HUES64 (cell line): ENCODE measurements around the gene EEFSEC.

ENCODE experiments used
- H3K27ac ChIP-seq: 2 replicates; pipeline ENCODE4 v1.7.0; 2013; ENCODE audit warnings: low read depth, low read length, inconsistent platforms
- H3K27me3 ChIP-seq: 2 replicates; pipeline ENCODE4 v1.6.1; 2013; ENCODE audit warnings: mild to moderate bottlenecking, low read length; ENCODE audit not compliant: insufficient read depth
- H3K36me3 ChIP-seq: 2 replicates; pipeline ENCODE4 v1.6.1; 2013; ENCODE audit warnings: mild to moderate bottlenecking, low read length; ENCODE audit not compliant: insufficient read depth
- H3K4me1 ChIP-seq: 2 replicates; pipeline ENCODE4 v1.6.1; 2013; ENCODE audit warnings: mild to moderate bottlenecking, low read length, moderate library complexity; ENCODE audit not compliant: insufficient read depth
- H3K4me3 ChIP-seq: 2 replicates; pipeline ENCODE4 v1.5.1; 2013; ENCODE audit warnings: mild to moderate bottlenecking, low read length, moderate library complexity
- H3K9ac ChIP-seq: 2 replicates; pipeline ENCODE4 v1.6.1; 2013; ENCODE audit warnings: mild to moderate bottlenecking, low read depth, low read length
- H3K9me3 ChIP-seq: 2 replicates; pipeline ENCODE4 v1.6.1; 2013; ENCODE audit warnings: low read depth, low read length; ENCODE audit not compliant: insufficient read depth
- WGBS: fragments of 150-250, 120-280 bp; methylation state at CpG from one replicate; pipeline ENCODE4 v1.1.7; 2013; ENCODE audit warnings: missing lambda C conversion rate; 5-methylcytosine and 5-hydroxymethylcytosine counted together

The EEFSEC gene

GRCh38 chr3:128218548-128219257 lies 65.4 kb downstream of the EEFSEC start:
- H3K36me3 ChIP-seq = no peaks in the 10 kb centered on the region
- no peak overlapping the region for H3K4me3 ChIP-seq
- H3K4me1 ChIP-seq = peaks cover 4% of the 10 kb centered on the region; the same call in 1 of the 2 replicates
- WGBS = 94% methylated on average over 13 of the region's 13 CpGs
- H3K27ac ChIP-seq = no peak overlapping the region
- H3K9me3 ChIP-seq = peaks cover 17% of the 10 kb centered on the region
- H3K27me3 ChIP-seq = no peaks in the 10 kb centered on the region
- H3K9ac ChIP-seq = no peak overlapping the region

- Histone ChIP-seq H3K9me3 (peaks cover 19% of the 10 kb centered on the region), H3K36me3 (no peaks in the 10 kb centered on the region), H3K9ac (no peak overlapping the region), H3K4me3 (no peak overlapping the region), H3K27me3 (no peaks in the 10 kb centered on the region), H3K27ac (no peak overlapping the region), H3K4me1 (0 out of 2 replicates have a peak, but pooled peaks cover under 1% of the 10 kb centered on the region)
- WGBS = 89% methylated on average over 3 of the region's 3 CpGs
Measured at GRCh38 chr3:128221328-128221727, 68.0 kb downstream of the EEFSEC start.

DNA sequence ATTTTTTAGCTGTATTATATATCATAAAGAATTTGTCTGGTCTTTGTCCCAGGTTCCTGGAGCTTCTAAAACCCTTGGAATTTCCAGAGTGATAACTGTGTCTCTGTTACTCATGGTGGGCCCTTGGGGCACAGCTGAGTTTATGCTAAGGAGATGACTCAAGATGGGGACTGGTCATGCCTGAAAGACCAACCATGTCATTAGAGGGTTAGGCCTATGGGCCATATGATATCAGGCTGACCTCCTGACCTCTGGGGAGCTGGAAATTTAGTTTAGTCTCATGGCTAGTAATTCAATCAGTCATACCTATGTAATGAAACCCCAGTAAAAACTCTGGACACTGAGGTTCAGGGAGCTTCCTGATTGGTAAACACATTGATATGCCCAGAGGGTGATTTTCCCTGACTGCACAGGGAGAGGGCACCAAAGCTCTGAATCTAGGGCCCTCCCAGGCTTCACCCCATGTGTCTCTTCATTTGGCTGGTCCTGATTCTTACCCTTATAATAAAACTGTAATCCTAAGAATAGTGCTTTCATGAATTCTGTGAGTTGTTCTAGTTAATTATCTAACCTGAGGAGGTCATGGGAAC lies 69.6 kb downstream of the EEFSEC start:
- no peaks in the 10 kb centered on the region for H3K27me3 ChIP-seq
- no peak overlapping the region for H3K27ac ChIP-seq
- H3K4me1 ChIP-seq = peaks cover 12% of the 10 kb centered on the region
- no peaks in the 10 kb centered on the region for H3K36me3 ChIP-seq
- H3K9ac ChIP-seq = no peak overlapping the region
- peaks cover 19% of the 10 kb centered on the region for H3K9me3 ChIP-seq
- no peak overlapping the region for H3K4me3 ChIP-seq

- WGBS = 75% methylated on average over 8 of the region's 8 CpGs
- H3K36me3 ChIP-seq = no peaks in the 10 kb centered on the region
- H3K9me3 ChIP-seq = peaks cover 19% of the 10 kb centered on the region
Measured at GRCh38 chr3:128226186-128226725, 73.0 kb downstream of the EEFSEC start.

DNA sequence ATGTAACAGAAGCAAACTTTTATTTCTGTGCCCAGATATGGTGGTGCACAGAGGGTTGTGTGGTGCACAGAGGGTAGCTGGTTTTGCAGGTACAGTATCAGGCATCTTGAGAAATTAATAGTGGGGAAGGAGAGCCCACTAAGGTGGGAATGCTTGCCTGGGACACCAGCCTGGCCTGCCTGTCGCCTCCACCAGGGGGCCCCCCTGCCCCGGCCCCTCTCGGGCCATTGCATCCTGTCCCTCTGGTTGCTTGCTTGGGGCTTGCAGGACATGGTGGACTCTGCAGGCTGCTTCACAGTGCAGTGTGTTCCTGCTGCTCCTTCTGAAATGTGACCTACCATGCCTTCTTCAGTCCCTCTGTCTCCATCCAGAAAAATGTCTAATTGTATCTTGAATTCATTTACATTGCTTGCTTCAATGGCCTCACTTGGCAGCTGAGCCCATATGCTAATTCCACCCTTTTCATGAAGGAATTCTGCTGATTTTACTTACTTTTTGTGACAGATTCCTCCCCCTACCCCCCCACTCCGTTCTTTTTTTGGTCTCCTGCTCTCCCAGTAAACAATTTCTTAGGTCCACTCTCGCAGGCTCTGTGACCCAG lies 73.6 kb downstream of the EEFSEC start:
- no peaks in the 10 kb centered on the region for H3K27me3 ChIP-seq
- 33% methylated on average over 5 of the region's 5 CpGs for WGBS
- H3K36me3 ChIP-seq = no peaks in the 10 kb centered on the region
- peaks cover 19% of the 10 kb centered on the region for H3K9me3 ChIP-seq
- H3K4me3 ChIP-seq = no peak overlapping the region
- H3K9ac ChIP-seq = no peak overlapping the region
- no peak overlapping the region for H3K27ac ChIP-seq
- peaks cover 19% of the 10 kb centered on the region for H3K4me1 ChIP-seq

More at GRCh38 chr3:128226186-128226725, 73.0 kb downstream of the EEFSEC start:
- Histone ChIP-seq H3K27ac (no peak overlapping the region), H3K27me3 (no peaks in the 10 kb centered on the region), H3K4me1 (peaks cover 12% of the 10 kb centered on the region), H3K4me3 (no peak overlapping the region), H3K9ac (no peak overlapping the region)

DNA sequence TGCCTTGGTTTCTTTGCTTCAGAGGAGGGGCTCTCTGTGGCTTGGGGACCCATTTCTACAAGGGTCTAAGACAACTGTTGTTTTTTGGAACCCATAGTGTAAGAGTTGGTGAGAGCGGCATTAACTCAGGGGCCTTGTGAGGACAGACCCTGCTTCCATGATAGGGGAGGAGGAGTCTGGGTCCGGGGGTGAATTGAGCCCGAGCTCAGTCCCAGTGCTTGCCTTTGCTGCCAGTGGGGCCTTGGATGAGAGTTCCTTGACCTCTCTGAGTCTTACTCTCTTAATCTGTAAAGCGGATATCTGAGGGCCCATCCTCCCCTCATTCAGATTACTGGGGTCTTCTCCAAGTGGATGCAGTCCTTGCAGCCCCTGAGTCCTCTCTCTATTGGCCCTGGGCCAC lies 74.2 kb downstream of the EEFSEC start:
- WGBS = 94% methylated on average over 4 of the region's 4 CpGs
- peaks cover 25% of the 10 kb centered on the region for H3K4me1 ChIP-seq

DNA sequence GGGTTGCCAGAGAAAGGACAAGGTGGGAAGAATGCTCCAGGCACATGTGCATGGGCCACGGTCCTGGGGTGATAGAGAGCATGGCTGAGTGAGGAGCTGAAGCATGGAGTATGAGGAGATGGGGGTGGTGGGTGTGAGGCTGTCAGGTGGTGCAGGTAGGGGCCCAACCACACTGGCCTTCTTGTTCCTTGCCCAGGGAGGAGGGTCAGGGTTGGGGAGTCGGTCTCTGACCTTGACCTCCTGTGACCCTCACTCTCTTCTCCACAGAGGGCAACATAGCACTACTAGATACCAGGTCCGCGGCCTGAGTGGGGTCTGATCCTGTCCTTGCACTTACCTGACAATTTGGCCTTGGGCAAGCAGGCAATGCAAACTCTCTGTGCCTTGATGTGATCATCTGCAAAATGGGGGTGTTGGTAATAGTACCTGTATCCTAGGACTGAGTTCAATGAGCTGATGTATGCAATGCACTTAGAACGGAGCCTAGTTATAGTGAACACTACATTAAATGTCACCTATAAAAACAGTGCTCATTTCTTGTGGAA lies 75.2 kb downstream of the EEFSEC start:
- WGBS = 95% methylated on average over 4 of the region's 5 CpGs
- Histone ChIP-seq H3K9ac (no peak overlapping the region), H3K9me3 (peaks cover 5% of the 10 kb centered on the region; the same call in 1 of the 2 replicates), H3K4me1 (peaks cover 26% of the 10 kb centered on the region), H3K27ac (no peak overlapping the region), H3K4me3 (no peak overlapping the region), H3K36me3 (no peaks in the 10 kb centered on the region), H3K27me3 (no peaks in the 10 kb centered on the region)

More for the DNA sequence above, 74.2 kb downstream of the EEFSEC start:
- H3K4me3 ChIP-seq = no peak overlapping the region
- no peak overlapping the region for H3K9ac ChIP-seq
- H3K27me3 ChIP-seq = no peaks in the 10 kb centered on the region
- H3K9me3 ChIP-seq = peaks cover 14% of the 10 kb centered on the region
- no peak overlapping the region for H3K27ac ChIP-seq
- H3K36me3 ChIP-seq = no peaks in the 10 kb centered on the region

- WGBS = 89% methylated on average over 11 of the region's 11 CpGs
- Histone ChIP-seq H3K27me3 (no peaks in the 10 kb centered on the region), H3K27ac (no peak overlapping the region), H3K36me3 (no peaks in the 10 kb centered on the region), H3K4me3 (no peak overlapping the region), H3K4me1 (peaks cover 26% of the 10 kb centered on the region), H3K9me3 (no peaks in the 10 kb centered on the region), H3K9ac (no peak overlapping the region)
Measured at GRCh38 chr3:128229106-128229857, 76.0 kb downstream of the EEFSEC start.

- Histone ChIP-seq H3K9ac (no peak overlapping the region), H3K4me1 (peaks cover 23% of the 10 kb centered on the region), H3K27me3 (no peaks in the 10 kb centered on the region), H3K4me3 (no peak overlapping the region), H3K36me3 (no peaks in the 10 kb centered on the region), H3K9me3 (no peaks in the 10 kb centered on the region), H3K27ac (0 out of 2 replicates have a peak overlapping the region, but pooled peaks have one; percentile 12)
- WGBS = 85% methylated on average over 4 of the region's 6 CpGs
Measured at GRCh38 chr3:128231606-128232005, 78.3 kb downstream of the EEFSEC start.

GRCh38 chr3:128232376-128233178 lies 79.3 kb downstream of the EEFSEC start:
- no peaks in the 10 kb centered on the region for H3K27me3 ChIP-seq
- peaks cover 15% of the 10 kb centered on the region for H3K4me1 ChIP-seq
- 74% methylated on average over 14 of the region's 14 CpGs for WGBS
- H3K27ac ChIP-seq = no peak overlapping the region
- H3K9me3 ChIP-seq = no peaks in the 10 kb centered on the region
- no peak overlapping the region for H3K9ac ChIP-seq
- no peak overlapping the region for H3K4me3 ChIP-seq
- H3K36me3 ChIP-seq = no peaks in the 10 kb centered on the region
